ENCODE data around the gene HCRTR1. TPM values are rescaled to one million over a fixed set of nuclear protein-coding genes. Genes with fewer than 3 reads are reported as not detected.
A peak's percentile ranks its signal among the peaks of the same experiment; 100 is the strongest.

Gene HCRTR1
- total RNA-seq, 6 experiments from 2014 or later = not detected

- Mint-ChIP-seq H3K36me3 (ENCODE audit: low read depth) (no peaks in the 10 kb centered on the region), H3K27ac (0 out of 2 replicates have a peak overlapping the region, but pooled peaks have one; percentile 46), H3K4me3 (no peak overlapping the region), H3K4me1 (ENCODE audit: low read depth) (peaks cover 42% of the 10 kb centered on the region), H3K9me3 (no peaks in the 10 kb centered on the region), H3K27me3 (ENCODE audit: insufficient read depth) (peaks cover 4% of the 10 kb centered on the region)
- DNase-seq = peak; percentile 33
- TF ChIP-seq CTCF (IDR thresholded peaks at IDR 0.05) = peak; percentile 78
These were observed 29.6 kb upstream of the HCRTR1 start for GRCh38 chr1:31587720-31588423.

GRCh38 chr1:31588751-31589515, 28.6 kb upstream of the HCRTR1 start:
- peaks cover 4% of the 10 kb centered on the region for H3K27me3 Mint-ChIP-seq (ENCODE audit: insufficient read depth)
- peaks cover 38% of the 10 kb centered on the region for H3K4me1 Mint-ChIP-seq (ENCODE audit: low read depth)
- no peaks in the 10 kb centered on the region for H3K9me3 Mint-ChIP-seq
- no peak for DNase-seq
- H3K4me3 Mint-ChIP-seq = peak overlapping the region; percentile 45; the same call in 1 of the 2 replicates
- TF ChIP-seq CTCF (IDR thresholded peaks at IDR 0.05) = no peak
- no peaks in the 10 kb centered on the region for H3K36me3 Mint-ChIP-seq (ENCODE audit: low read depth)
- H3K27ac Mint-ChIP-seq = peak overlapping the region; percentile 48; the same call in 1 of the 2 replicates

GRCh38 chr1:31591425-31592093, 25.9 kb upstream of the HCRTR1 start:
- peak; percentile 45 for DNase-seq
- H3K4me3 Mint-ChIP-seq = no peak overlapping the region
- H3K4me1 Mint-ChIP-seq (ENCODE audit: low read depth) = peaks cover 31% of the 10 kb centered on the region
- H3K36me3 Mint-ChIP-seq (ENCODE audit: low read depth) = no peaks in the 10 kb centered on the region
- peaks cover 8% of the 10 kb centered on the region for H3K27me3 Mint-ChIP-seq (ENCODE audit: insufficient read depth)
- no peaks in the 10 kb centered on the region for H3K9me3 Mint-ChIP-seq
- H3K27ac Mint-ChIP-seq = peak overlapping the region; percentile 8; the same call in 1 of the 2 replicates
- TF ChIP-seq CTCF (IDR thresholded peaks at IDR 0.05) = 0 out of 2 replicates have a peak, but pooled peaks have one; percentile 8

GRCh38 chr1:31592132-31592531, 25.4 kb upstream of the HCRTR1 start:
- DNase-seq = no peak
- no peak overlapping the region for H3K4me3 Mint-ChIP-seq
- no peak for TF ChIP-seq CTCF (IDR thresholded peaks at IDR 0.05)
- H3K9me3 Mint-ChIP-seq = no peaks in the 10 kb centered on the region
- H3K27me3 Mint-ChIP-seq (ENCODE audit: insufficient read depth) = peaks cover 8% of the 10 kb centered on the region
- H3K36me3 Mint-ChIP-seq (ENCODE audit: low read depth) = no peaks in the 10 kb centered on the region
- peaks cover 31% of the 10 kb centered on the region for H3K4me1 Mint-ChIP-seq (ENCODE audit: low read depth)
- peak overlapping the region; percentile 8; the same call in 1 of the 2 replicates for H3K27ac Mint-ChIP-seq

- Mint-ChIP-seq H3K27me3 (ENCODE audit: insufficient read depth) (peaks cover 8% of the 10 kb centered on the region), H3K4me1 (ENCODE audit: low read depth) (peaks cover 25% of the 10 kb centered on the region), H3K9me3 (no peaks in the 10 kb centered on the region), H3K4me3 (no peak overlapping the region), H3K36me3 (ENCODE audit: low read depth) (no peaks in the 10 kb centered on the region), H3K27ac (no peak overlapping the region)
- DNase-seq = no peak
- no peak for TF ChIP-seq CTCF (IDR thresholded peaks at IDR 0.05)
These were observed 24.3 kb upstream of the HCRTR1 start for GRCh38 chr1:31593136-31593665.
